Measurements from ENCODE around the gene SLC16A10. TPM values are rescaled to one million over a fixed set of nuclear protein-coding genes. Genes with fewer than 3 reads are reported as not detected.

SLC16A10 gene
- total RNA-seq, 2 donors from 2014 or later, result 24.4 to 32.4 TPM

- DNase-seq (ENCODE audit: low spot score) (no peak), ATAC-seq (ENCODE audit: insufficient number of reproducible peaks, low FRiP score, low read depth) (no peak)
- H3K27me3 ChIP-seq (replicated peaks; ENCODE audit: insufficient read depth), result no peaks in the 10 kb centered on the region
- H3K27ac ChIP-seq, result no peak overlapping the region
- TF ChIP-seq CTCF (IDR thresholded peaks at IDR 0.05), result no peak
- H3K4me1 ChIP-seq (ENCODE audit: control insufficient read depth in 1 of 2, low read depth in 2 of 2), result peaks cover 10 to 17% of the 10 kb centered on the region in 2 donors
- H3K9me3 ChIP-seq, result no peaks in the 10 kb centered on the region
- no peaks in the 10 kb centered on the region for H3K36me3 ChIP-seq
- no peak overlapping the region for H3K4me3 ChIP-seq
Observed at GRCh38 chr6:111256646-111257045, 169.3 kb downstream of the SLC16A10 start.

GRCh38 chr6:111258010-111258409 is 170.7 kb downstream of the SLC16A10 start:
- no peaks in the 10 kb centered on the region for H3K36me3 ChIP-seq
- no peak for TF ChIP-seq CTCF (IDR thresholded peaks at IDR 0.05)
- H3K27ac ChIP-seq, result no peak overlapping the region
- no peak for DNase-seq (ENCODE audit: low spot score)
- no peak overlapping the region for H3K4me3 ChIP-seq
- H3K27me3 ChIP-seq (replicated peaks; ENCODE audit: insufficient read depth), result no peaks in the 10 kb centered on the region
- no peaks in the 10 kb centered on the region for H3K9me3 ChIP-seq
- ATAC-seq (ENCODE audit: insufficient number of reproducible peaks, low FRiP score, low read depth), result no peak
- peaks cover 10 to 17% of the 10 kb centered on the region in 2 donors for H3K4me1 ChIP-seq (ENCODE audit: control insufficient read depth in 1 of 2, low read depth in 2 of 2)

GRCh38 chr6:111258615-111259088 is 171.3 kb downstream of the SLC16A10 start:
- no peak for ATAC-seq (ENCODE audit: insufficient number of reproducible peaks, low FRiP score, low read depth)
- no peak for TF ChIP-seq CTCF (IDR thresholded peaks at IDR 0.05)
- H3K27ac ChIP-seq, result peak overlapping the region in 1 of 2 donors; percentile 79

GRCh38 chr6:111259089-111259831 is 172.0 kb downstream of the SLC16A10 start:
- Histone ChIP-seq H3K4me1 (ENCODE audit: control insufficient read depth in 1 of 2, low read depth in 2 of 2) (peaks cover 10 to 17% of the 10 kb centered on the region in 2 donors), H3K27ac (peak overlapping the region; percentile 79 to 85), H3K27me3 (replicated peaks; ENCODE audit: insufficient read depth) (no peaks in the 10 kb centered on the region), H3K9me3 (no peaks in the 10 kb centered on the region), H3K4me3 (peak overlapping the region; percentile 95), H3K36me3 (no peaks in the 10 kb centered on the region)
- DNase-seq (ENCODE audit: low spot score) (peak; percentile 96), ATAC-seq (ENCODE audit: insufficient number of reproducible peaks, low FRiP score, low read depth) (peak; percentile 100)
- TF ChIP-seq CTCF (IDR thresholded peaks at IDR 0.05), result peak; percentile 92

More at GRCh38 chr6:111258615-111259088, 171.3 kb downstream of the SLC16A10 start:
- peak overlapping the region; percentile 95 for H3K4me3 ChIP-seq
- no peaks in the 10 kb centered on the region for H3K36me3 ChIP-seq
- no peaks in the 10 kb centered on the region for H3K27me3 ChIP-seq (replicated peaks; ENCODE audit: insufficient read depth)
- no peak for DNase-seq (ENCODE audit: low spot score)
- H3K4me1 ChIP-seq (ENCODE audit: control insufficient read depth in 1 of 2, low read depth in 2 of 2), result peaks cover 10 to 17% of the 10 kb centered on the region in 2 donors
- H3K9me3 ChIP-seq, result no peaks in the 10 kb centered on the region

- ATAC-seq (ENCODE audit: insufficient number of reproducible peaks, low FRiP score, low read depth), result no peak
- Histone ChIP-seq H3K4me3 (peak overlapping the region; percentile 95), H3K4me1 (ENCODE audit: control insufficient read depth in 1 of 2, low read depth in 2 of 2) (peaks cover 10 to 17% of the 10 kb centered on the region in 2 donors)
Observed at GRCh38 chr6:111260570-111261298, 173.4 kb downstream of the SLC16A10 start.

More at GRCh38 chr6:111260570-111261298, 173.4 kb downstream of the SLC16A10 start:
- H3K9me3 ChIP-seq, result no peaks in the 10 kb centered on the region
- DNase-seq (ENCODE audit: low spot score), result no peak
- no peaks in the 10 kb centered on the region for H3K27me3 ChIP-seq (replicated peaks; ENCODE audit: insufficient read depth)
- no peak overlapping the region for H3K27ac ChIP-seq
- TF ChIP-seq CTCF (IDR thresholded peaks at IDR 0.05), result no peak
- H3K36me3 ChIP-seq, result peaks cover 5% of the 10 kb centered on the region

Measured in thoracic aorta (tissue), 2 donors.